GM21515 (cell line): ENCODE measurements around the gene NPHP4.
"Not testable (repeated sequence)": the region's sequence is repeated elsewhere in the genome, so short reads cannot be mapped to it uniquely, and the experiment has no call there.

Source experiments
- ATAC-seq: cut with Tn5 transposase; IDR thresholded peaks from one replicate; pipeline ENCODE4 v1.9.1; 2021; ENCODE audit not compliant: unreplicated experiment

Gene NPHP4

GRCh38 chr1:6024376-6024775 is 32.2 kb upstream of the NPHP4 start:
- ATAC-seq = no peak

GRCh38 chr1:6023346-6023745 is 31.1 kb upstream of the NPHP4 start:
- no peak for ATAC-seq

- ATAC-seq = no peak
Observed at GRCh38 chr1:6022193-6022592, 30.0 kb upstream of the NPHP4 start.

- ATAC-seq = no peak
Observed at GRCh38 chr1:6019166-6019845, 27.1 kb upstream of the NPHP4 start.

- not testable (repeated sequence) for ATAC-seq
Observed at GRCh38 chr1:6017654-6018053, 25.4 kb upstream of the NPHP4 start.

- ATAC-seq = no peak
Observed at GRCh38 chr1:6016191-6016865, 24.1 kb upstream of the NPHP4 start.

- ATAC-seq = no peak
Observed at GRCh38 chr1:6014130-6014999, 22.1 kb upstream of the NPHP4 start.

GRCh38 chr1:6013491-6013890 is 21.3 kb upstream of the NPHP4 start:
- no peak for ATAC-seq

- no peak for ATAC-seq
Observed at GRCh38 chr1:6012529-6013318, 20.5 kb upstream of the NPHP4 start.

GRCh38 chr1:6011946-6012258 is 19.7 kb upstream of the NPHP4 start:
- no peak for ATAC-seq

- no peak for ATAC-seq
Observed at GRCh38 chr1:6011161-6011945, 19.1 kb upstream of the NPHP4 start.

GRCh38 chr1:6010554-6010953 is 18.3 kb upstream of the NPHP4 start:
- no peak for ATAC-seq

- ATAC-seq = no peak
Observed at GRCh38 chr1:6009120-6010040, 17.2 kb upstream of the NPHP4 start.

GRCh38 chr1:6008696-6009095 is 16.5 kb upstream of the NPHP4 start:
- no peak for ATAC-seq

- ATAC-seq = no peak
Observed at GRCh38 chr1:6008084-6008415, 15.8 kb upstream of the NPHP4 start.

- no peak for ATAC-seq
Observed at GRCh38 chr1:6007318-6008083, 15.3 kb upstream of the NPHP4 start.

- no peak for ATAC-seq
Observed at GRCh38 chr1:6006882-6007281, 14.7 kb upstream of the NPHP4 start.

- no peak for ATAC-seq
Observed at GRCh38 chr1:6005276-6005917, 13.2 kb upstream of the NPHP4 start.
